Heart left ventricle (tissue), 16 donors: ENCODE data around the gene EXOSC6. TPM values are rescaled to one million over a fixed set of nuclear protein-coding genes. Genes with fewer than 3 reads are reported as not detected.
"Not testable (repeated sequence)": the region's sequence is repeated elsewhere in the genome, so short reads cannot be mapped to it uniquely, and the experiment has no call there.

Experiments
- ATAC-seq, 4 donors: fragments of 200-7000 bp; cut with Tn5 transposase; one replicate each; pipeline ENCODE4 v1.9.1; 2020 to 2022; ENCODE audit warnings: moderate library complexity in 4 of 4, mild to moderate bottlenecking in 3 of 4, moderate number of reproducible peaks in 1 of 4
- DNase-seq, 5 donors: peaks; one replicate each; pipeline ENCODE4 v3.0.0-alpha.2; 2020
- H3K27ac ChIP-seq, 12 donors: fragments of 200-600 bp; sonication (generic) in 4 of 12; one replicate each; pipeline versions ENCODE4 v1.5.0 to v1.8.0; 2016 to 2022; ENCODE audit warnings: mild to moderate bottlenecking in 2 of 12
- H3K27me3 ChIP-seq, 9 donors: fragments of 200-600 bp; sonication (generic) in 2 of 9; one replicate each; pipeline versions ENCODE4 v1.5.1 to v1.8.0; 2016 to 2022; ENCODE audit warnings: mild to moderate bottlenecking in 3 of 9
- H3K36me3 ChIP-seq, 9 donors: fragments of 200-600 bp; sonication (generic) in 2 of 9; one replicate each; pipeline versions ENCODE4 v1.5.0 to v1.8.0; 2018 to 2022; ENCODE audit warnings: mild to moderate bottlenecking in 2 of 9
- H3K4me1 ChIP-seq, 12 donors: fragments of 200-600 bp; sonication (generic) in 4 of 12; one replicate each; pipeline versions ENCODE4 v1.5.0 to v1.8.0; 2016 to 2022; ENCODE audit warnings: mild to moderate bottlenecking in 3 of 12
- H3K4me3 ChIP-seq, 12 donors: fragments of 200-600 bp; sonication (generic) in 4 of 12; one replicate each; pipeline versions ENCODE4 v1.5.0 to v1.8.0; 2017 to 2022; ENCODE audit warnings: mild to moderate bottlenecking in 9 of 12, moderate library complexity in 4 of 12
- H3K9me3 ChIP-seq, 12 donors: fragments of 200-600 bp; sonication (generic) in 4 of 12; one replicate each; pipeline versions ENCODE4 v1.5.0 to v1.8.0; 2016 to 2022; ENCODE audit warnings: mild to moderate bottlenecking in 1 of 12
- CTCF ChIP-seq, 12 donors: fragments of 200-600 bp; sonication (generic) in 4 of 12; IDR thresholded peaks; one replicate each; pipeline versions ENCODE4 v1.5.0 to v1.8.0; 2018 to 2022; ENCODE audit warnings: antibody characterized with exemption in 12 of 12, mild to moderate bottlenecking in 5 of 12
- POLR2A ChIP-seq, 2 donors: fragments of 450-650 bp; IDR thresholded peaks; one replicate each; pipeline ENCODE4 v1.6.1; 2017; ENCODE audit warnings: antibody characterized with exemption in 2 of 2, mild to moderate bottlenecking in 2 of 2, moderate library complexity in 2 of 2
- WGBS, 4 donors: extraction: QIAGEN DNeasy Blood & Tissue Kit in 2 of 4; methylation state at CpG; one replicate each; pipeline versions ENCODE4 v1.1.5 to v1.1.7; 2013 to 2018; 5-methylcytosine and 5-hydroxymethylcytosine counted together
- intact Hi-C, 10 donors: fragments of 100-400 bp; cut with DNase I; formaldehyde crosslinking; loops; one replicate each; pipeline versions ENCODE4 v1.11.1 to v1.14.2; 2022
- polyA plus RNA-seq, 2 donors: library from polyadenylated mRNA; stranded (reverse); fragments of 200-250 nt; gene quantifications; one replicate each; pipeline ENCODE4 v1.2.3, GENCODE V29; 2013
- total RNA-seq, 9 donors: library from RNA; depleted of rRNA in 2 of 9; stranded (reverse); fragments of >200 nt in 2 of 9; fragmentation: NEBNext Ultra II Directional in 3 of 9; extraction: Animal tissue kit (Norgen Biotek cat#: 25700) in 3 of 9; gene quantifications; one replicate each; pipeline versions ENCODE4 v1.1.0 to v1.2.4, GENCODE V29; 2016 to 2023
- donor health status: ischemic (EF 13 %, LVEDD 7.1; RV severe dilation, severe dysfunction).
- donor health status: healthy with polysubstance abuse.
- donor health status: DM: no; HTN: yes; CAD: no.
- donor health status: DM: no; HTN: no; CAD: no.
- donor health status: ischemic (EF 25% LVEDD 6.9; RV normal size, moderate dysfunction).
- donor health status: ischemic (EF 25% LVEDD 5.7; RV mildly dilated, moderate dysfunction).
- donor health status: healthy.
- donor health status: DM: yes; HTN: yes; CAD: no.
- donor health status: ischemic (EF 35%, LVEDD 5.7; RV mildly dilated, moderate dysfunction).
- donor health status: nonischemic (EF 11% LVEDD 7.7; RV severe dilation, severe dysfunction).
- donor health status: DM: yes; HTN: yes; CAD: no.
- donor health status: PGD.
- donor health status: ischemic (EF 29% LVEDD 5.4; RV normal size, mild dysfunction).
- donor health status: nonischemic (EF 23%, LVEDD 6.1; RV moderate dilation, normal function).

The EXOSC6 gene
- total and polyA plus RNA-seq, 11 donors = 7.1 to 19.2 (median 13.7) TPM

GRCh38 chr16:70270176-70270575 lies 18.4 kb upstream of the EXOSC6 start:
- no peaks in the 10 kb centered on the region for H3K9me3 ChIP-seq
- ATAC-seq = no peak
- no peaks in the 10 kb centered on the region for H3K4me1 ChIP-seq
- DNase-seq = no peak
- 86 to 92% (median 89%) methylated on average over 3 of the region's 3 CpGs for WGBS, 4 donors
- H3K27ac ChIP-seq = no peak overlapping the region
- no peak for TF ChIP-seq POLR2A (IDR thresholded peaks at IDR 0.05)
- TF ChIP-seq CTCF (IDR thresholded peaks at IDR 0.05) = no peak
- H3K36me3 ChIP-seq = peaks cover 2 to 100% (median 94%) of the 10 kb centered on the region in 9 donors
- H3K4me3 ChIP-seq = no peak overlapping the region
- no peaks in the 10 kb centered on the region for H3K27me3 ChIP-seq
- intact Hi-C loops = loop anchor here in 1 of 10 donors (10.0 kb wide), 1 partner anchor 115 kb away; no protein-coding TSS in a partner anchor

- no peak overlapping the region for H3K27ac ChIP-seq
- no peak for TF ChIP-seq POLR2A (IDR thresholded peaks at IDR 0.05)
- TF ChIP-seq CTCF (IDR thresholded peaks at IDR 0.05) = no peak
- intact Hi-C loops = loop anchor here in 3 of 10 donors (10.0 kb wide), 2 partner anchors 105 to 115 kb away; no protein-coding TSS in a partner anchor
- 85 to 97% (median 88%) methylated on average over 10 to 12 of the region's 12 CpGs for WGBS, 4 donors
- no peaks in the 10 kb centered on the region for H3K4me1 ChIP-seq
- no peak for DNase-seq
- H3K4me3 ChIP-seq = no peak overlapping the region
- no peak for ATAC-seq
- H3K9me3 ChIP-seq = no peaks in the 10 kb centered on the region
- peaks cover 2 to 100% (median 94%) of the 10 kb centered on the region in 9 donors for H3K36me3 ChIP-seq
- H3K27me3 ChIP-seq = no peaks in the 10 kb centered on the region
Observed at GRCh38 chr16:70269471-70269870, 17.7 kb upstream of the EXOSC6 start.

- 88 to 96% (median 91%) methylated on average over 9 to 10 of the region's 10 CpGs for WGBS, 4 donors
- not testable (repeated sequence) for H3K4me3 ChIP-seq, H3K27ac ChIP-seq, H3K27me3 ChIP-seq, H3K4me1 ChIP-seq, ATAC-seq, DNase-seq, H3K9me3 ChIP-seq
- intact Hi-C loops = loop anchor here in 3 of 10 donors (10.0 kb wide), 2 partner anchors 103 to 113 kb away; no protein-coding TSS in a partner anchor
- peaks cover 2 to 100% (median 96%) of the 10 kb centered on the region in 9 donors for H3K36me3 ChIP-seq
Observed at GRCh38 chr16:70267922-70268321, 16.2 kb upstream of the EXOSC6 start.

GRCh38 chr16:70267516-70267915 lies 15.8 kb upstream of the EXOSC6 start:
- intact Hi-C loops = loop anchor here in 3 of 10 donors (10.0 kb wide), 2 partner anchors 103 to 113 kb away; no protein-coding TSS in a partner anchor
- Histone ChIP-seq H3K4me3 (no peak overlapping the region), H3K27ac (no peak overlapping the region), H3K36me3 (peaks cover 2 to 100% (median 99%) of the 10 kb centered on the region in 9 donors), H3K27me3 (no peaks in the 10 kb centered on the region), H3K4me1 (no peaks in the 10 kb centered on the region), H3K9me3 (no peaks in the 10 kb centered on the region)
- no peak for DNase-seq
- TF ChIP-seq POLR2A (IDR thresholded peaks at IDR 0.05) (no peak), CTCF (IDR thresholded peaks at IDR 0.05) (peak; percentile 43 to 68 (median 58))
- WGBS, 4 donors = 41 to 50% (median 46%) methylated on average over 6 of the region's 6 CpGs
- ATAC-seq = peak in 1 of 4 donors; percentile 41

- ATAC-seq, H3K4me3 ChIP-seq, H3K4me1 ChIP-seq, H3K27ac ChIP-seq, H3K27me3 ChIP-seq, DNase-seq, H3K9me3 ChIP-seq: not testable (repeated sequence)
- intact Hi-C loops = loop anchor here in 3 of 10 donors (10.0 kb wide), 2 partner anchors 95 to 105 kb away; no protein-coding TSS in a partner anchor
- peaks cover 0 to 100% (median 99%) of the 10 kb centered on the region in 9 donors for H3K36me3 ChIP-seq
- WGBS, 4 donors = 95 to 100% (median 97%) methylated on average over 5 to 6 of the region's 6 CpGs
Observed at GRCh38 chr16:70259903-70260302, 8.2 kb upstream of the EXOSC6 start.
